ENCODE results near the gene AKIRIN2. TPM values are rescaled to one million over a fixed set of nuclear protein-coding genes. Genes with fewer than 3 reads are reported as not detected.

The AKIRIN2 gene
- total RNA-seq, 2 experiments from 2014 or later: 57.3 to 64.4 TPM

Other genes starting within 250 kb of the AKIRIN2 start
- 10 to 100 TPM; 12.0 to 12.2 TPM for gene SLC35A1, start 229.3 kb downstream of the AKIRIN2 start, total RNA-seq
- 10 to 100 TPM; 22.1 to 22.7 TPM for gene RARS2, start 112.2 kb downstream of the AKIRIN2 start, total RNA-seq
- gene ORC3, start 112.1 kb downstream of the AKIRIN2 start, total RNA-seq: 10 to 100 TPM; 31.8 to 34.6 TPM